Measurements from ENCODE around the gene NDUFB3. TPM values are rescaled to one million over a fixed set of nuclear protein-coding genes. Genes with fewer than 3 reads are reported as not detected.

NDUFB3 gene
- total RNA-seq, 1 donor = 25.7 TPM

GRCh38 chr2:201064797-201065329 lies 6.9 kb upstream of the NDUFB3 start:
- H3K4me3 ChIP-seq (ENCODE audit: insufficient read depth, low read length) = no peak overlapping the region
- peaks cover 22% of the 10 kb centered on the region for H3K4me1 ChIP-seq (ENCODE audit: insufficient read depth, low read length)
- DNase-seq (ENCODE audit: insufficient read length, low spot score, missing footprints) = no peak
- peaks cover 11% of the 10 kb centered on the region for H4K20me1 ChIP-seq (ENCODE audit: insufficient read depth, low read length)
- TF ChIP-seq CTCF (IDR thresholded peaks at IDR 0.05; ENCODE audit: extremely low read depth, low read depth, low read length) = no peak
- H3K9me3 ChIP-seq (ENCODE audit: low read depth, low read length) = no peaks in the 10 kb centered on the region
- H3K36me3 ChIP-seq (ENCODE audit: insufficient read depth, low read length) = peaks cover 5% of the 10 kb centered on the region
- H3K27me3 ChIP-seq (ENCODE audit: insufficient read depth, low read length) = no peaks in the 10 kb centered on the region
- H2AFZ ChIP-seq (ENCODE audit: low read length) = no peak overlapping the region
- no peak overlapping the region for H3K4me2 ChIP-seq (ENCODE audit: insufficient read depth, low read length)
- H3K79me2 ChIP-seq (ENCODE audit: insufficient read depth, low read length) = peaks cover 86% of the 10 kb centered on the region
- H3K27ac ChIP-seq (ENCODE audit: low read depth, low read length) = no peak overlapping the region

GRCh38 chr2:201070948-201071478 lies 788 bp upstream of the NDUFB3 start:
- Histone ChIP-seq H3K36me3 (ENCODE audit: insufficient read depth, low read length) (no peaks in the 10 kb centered on the region), H3K4me2 (ENCODE audit: insufficient read depth, low read length) (peak overlapping the region; percentile 82), H3K27ac (ENCODE audit: low read depth, low read length) (peak overlapping the region; percentile 98), H4K20me1 (ENCODE audit: insufficient read depth, low read length) (peaks cover 11% of the 10 kb centered on the region), H3K79me2 (ENCODE audit: insufficient read depth, low read length) (peaks cover 84% of the 10 kb centered on the region), H3K4me1 (ENCODE audit: insufficient read depth, low read length) (peaks cover 37% of the 10 kb centered on the region), H3K4me3 (ENCODE audit: insufficient read depth, low read length) (peak overlapping the region; percentile 96), H2AFZ (ENCODE audit: low read length) (peak overlapping the region; percentile 100), H3K27me3 (ENCODE audit: insufficient read depth, low read length) (no peaks in the 10 kb centered on the region), H3K9me3 (ENCODE audit: low read depth, low read length) (no peaks in the 10 kb centered on the region)
- TF ChIP-seq CTCF (IDR thresholded peaks at IDR 0.05; ENCODE audit: extremely low read depth, low read depth, low read length) = no peak
- peak; percentile 84 for DNase-seq (ENCODE audit: insufficient read length, low spot score, missing footprints)

GRCh38 chr2:201072201-201072530 lies 365 bp downstream of the NDUFB3 start:
- peak overlapping the region; percentile 96 for H3K4me3 ChIP-seq (ENCODE audit: insufficient read depth, low read length)
- no peak for TF ChIP-seq CTCF (IDR thresholded peaks at IDR 0.05; ENCODE audit: extremely low read depth, low read depth, low read length)
- peak overlapping the region; percentile 82 for H3K4me2 ChIP-seq (ENCODE audit: insufficient read depth, low read length)
- peaks cover 75% of the 10 kb centered on the region for H3K79me2 ChIP-seq (ENCODE audit: insufficient read depth, low read length)
- peaks cover 6% of the 10 kb centered on the region for H4K20me1 ChIP-seq (ENCODE audit: insufficient read depth, low read length)
- no peaks in the 10 kb centered on the region for H3K27me3 ChIP-seq (ENCODE audit: insufficient read depth, low read length)
- no peak for DNase-seq (ENCODE audit: insufficient read length, low spot score, missing footprints)
- H3K36me3 ChIP-seq (ENCODE audit: insufficient read depth, low read length) = no peaks in the 10 kb centered on the region
- peaks cover 37% of the 10 kb centered on the region for H3K4me1 ChIP-seq (ENCODE audit: insufficient read depth, low read length)
- peak overlapping the region; percentile 98 for H3K27ac ChIP-seq (ENCODE audit: low read depth, low read length)
- H2AFZ ChIP-seq (ENCODE audit: low read length) = peak overlapping the region; percentile 100
- H3K9me3 ChIP-seq (ENCODE audit: low read depth, low read length) = no peaks in the 10 kb centered on the region

- peaks cover 66% of the 10 kb centered on the region for H3K79me2 ChIP-seq (ENCODE audit: insufficient read depth, low read length)
- no peak for DNase-seq (ENCODE audit: insufficient read length, low spot score, missing footprints)
- no peak overlapping the region for H2AFZ ChIP-seq (ENCODE audit: low read length)
- H4K20me1 ChIP-seq (ENCODE audit: insufficient read depth, low read length) = peaks cover 6% of the 10 kb centered on the region
- peak overlapping the region; percentile 82 for H3K4me2 ChIP-seq (ENCODE audit: insufficient read depth, low read length)
- peaks cover 33% of the 10 kb centered on the region for H3K4me1 ChIP-seq (ENCODE audit: insufficient read depth, low read length)
- H3K27me3 ChIP-seq (ENCODE audit: insufficient read depth, low read length) = no peaks in the 10 kb centered on the region
- TF ChIP-seq CTCF (IDR thresholded peaks at IDR 0.05; ENCODE audit: extremely low read depth, low read depth, low read length) = no peak
- H3K4me3 ChIP-seq (ENCODE audit: insufficient read depth, low read length) = no peak overlapping the region
- no peaks in the 10 kb centered on the region for H3K36me3 ChIP-seq (ENCODE audit: insufficient read depth, low read length)
- H3K9me3 ChIP-seq (ENCODE audit: low read depth, low read length) = no peaks in the 10 kb centered on the region
- H3K27ac ChIP-seq (ENCODE audit: low read depth, low read length) = no peak overlapping the region
Observed at GRCh38 chr2:201073071-201073470, 1.3 kb downstream of the NDUFB3 start.

Measured in osteoblast (primary cell).